A673 (cell line): ENCODE measurements around the gene REG4.

Experiments
- CTCF ChIP-seq: fragments of 300-800, 200-600 bp; sonication (generic); conservative IDR thresholded peaks from 2 replicates; pipeline ENCODE4 v1.5.1; 2017; ENCODE audit warnings: low read depth, mild to moderate bottlenecking, antibody characterized with exemption, low read length, moderate library complexity, mixed read lengths
- EZH2 ChIP-seq: fragments of 200-600 bp; sonication (generic); IDR thresholded peaks from 2 replicates; pipeline ENCODE4 v1.6.1; 2017; ENCODE audit warnings: borderline replicate concordance, low read depth, mild to moderate bottlenecking, mixed read lengths, antibody characterized with exemption, low read length; ENCODE audit not compliant: poor library complexity, severe bottlenecking

- TF ChIP-seq CTCF (no peak), EZH2 (no peak)
Measured at GRCh38 chr1:119773711-119774241, 37.5 kb downstream of the REG4 start.
